Parathyroid adenoma (tissue), 2 donors: ENCODE data around the gene SPC25.

Experiments
- H2AFZ ChIP-seq: fragments of 300-600 bp; sonication (generic); one replicate; pipeline ENCODE4 v1.7.0; 2017; ENCODE audit warnings: antibody characterized with exemption, mild to moderate bottlenecking
- H3K27ac ChIP-seq: fragments of 300-600 bp; sonication (generic); one replicate; pipeline ENCODE4 v1.7.0; 2017
- H3K27me3 ChIP-seq: fragments of 300-600 bp; sonication (generic); one replicate; pipeline ENCODE4 v1.7.0; 2017; ENCODE audit warnings: low read length; ENCODE audit not compliant: control insufficient read depth, insufficient read depth
- H3K36me3 ChIP-seq: fragments of 300-600 bp; sonication (generic); one replicate; pipeline ENCODE4 v1.7.0; 2017; ENCODE audit warnings: low read length; ENCODE audit not compliant: control insufficient read depth, insufficient read depth
- H3K4me1 ChIP-seq: fragments of 300-600 bp; sonication (generic); one replicate; pipeline ENCODE4 v1.7.0; 2017; ENCODE audit warnings: control low read depth
- H3K4me2 ChIP-seq: fragments of 300-600 bp; sonication (generic); one replicate; pipeline ENCODE4 v1.7.0; 2017; ENCODE audit warnings: low read length
- H3K4me3 ChIP-seq: fragments of 300-600 bp; sonication (generic); one replicate; pipeline ENCODE4 v1.7.0; 2017; ENCODE audit warnings: low read depth, low read length
- H3K79me2 ChIP-seq: fragments of 300-600 bp; sonication (generic); one replicate; pipeline ENCODE4 v1.7.0; 2017; ENCODE audit warnings: control low read depth
- H3K9ac ChIP-seq: fragments of 300-600 bp; sonication (generic); one replicate; pipeline ENCODE4 v1.7.0; 2017; ENCODE audit warnings: mild to moderate bottlenecking
- H3K9me3 ChIP-seq: fragments of 300-600 bp; sonication (generic); one replicate; pipeline ENCODE4 v1.7.0; 2017; ENCODE audit warnings: low read length; ENCODE audit not compliant: control insufficient read depth
- CTCF ChIP-seq: fragments of 300-600 bp; sonication (generic); IDR thresholded peaks from one replicate; pipeline ENCODE4 v1.7.0; 2017; ENCODE audit warnings: antibody characterized with exemption, mild to moderate bottlenecking
- donor health status: primary hyperparathyroidism.

Gene SPC25

DNA sequence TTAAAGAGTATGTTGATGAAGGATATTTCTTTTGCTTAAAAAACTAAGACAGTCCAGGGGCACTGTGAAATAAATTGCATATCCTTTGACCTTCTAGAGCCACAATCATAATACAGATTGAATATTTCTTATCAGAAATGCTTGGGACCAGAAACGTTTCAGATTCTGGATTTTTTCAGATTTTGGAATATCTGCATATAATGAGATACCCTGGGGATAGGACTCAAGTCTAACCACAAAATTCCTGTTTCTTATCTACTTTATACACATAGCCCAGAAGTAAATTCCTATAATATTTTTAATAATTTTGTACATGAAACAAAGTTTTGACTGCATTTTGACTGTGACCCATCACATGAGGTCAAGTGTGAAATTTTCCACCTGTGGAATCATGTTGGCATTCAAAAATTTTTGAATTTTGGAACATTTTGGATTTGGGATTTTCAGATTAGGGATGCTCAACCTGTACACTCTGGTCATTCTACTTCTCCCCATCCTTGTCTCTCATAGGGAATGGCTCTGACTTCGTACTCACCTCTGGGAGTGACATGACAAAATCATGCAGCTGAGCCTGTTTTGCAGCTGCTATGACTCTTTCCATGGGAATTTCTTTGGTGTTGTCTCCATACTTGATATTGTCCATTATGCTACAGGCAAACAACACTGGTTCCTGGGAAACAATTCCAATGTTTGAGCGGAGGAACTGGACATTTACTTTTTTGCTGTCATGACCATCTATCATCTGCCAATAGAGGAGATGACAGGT, 36.6 kb upstream of the SPC25 start:
- no peak overlapping the region for H2AFZ ChIP-seq
- no peaks in the 10 kb centered on the region for H3K27me3 ChIP-seq
- H3K9me3 ChIP-seq, result no peaks in the 10 kb centered on the region
- no peak for TF ChIP-seq CTCF
- H3K27ac ChIP-seq, result no peak overlapping the region
- H3K9ac ChIP-seq, result no peak overlapping the region
- no peak overlapping the region for H3K4me2 ChIP-seq
- no peaks in the 10 kb centered on the region for H3K36me3 ChIP-seq
- H3K4me3 ChIP-seq, result no peak overlapping the region
- H3K79me2 ChIP-seq, result no peaks in the 10 kb centered on the region
- no peaks in the 10 kb centered on the region for H3K4me1 ChIP-seq

GRCh38 chr2:168920504-168921157, 30.4 kb upstream of the SPC25 start:
- Histone ChIP-seq H3K79me2 (no peaks in the 10 kb centered on the region), H3K27ac (no peak overlapping the region), H3K36me3 (no peaks in the 10 kb centered on the region), H3K4me3 (no peak overlapping the region), H3K4me2 (no peak overlapping the region), H3K4me1 (no peaks in the 10 kb centered on the region), H3K9me3 (no peaks in the 10 kb centered on the region), H3K9ac (no peak overlapping the region), H3K27me3 (no peaks in the 10 kb centered on the region), H2AFZ (no peak overlapping the region)
- peak; percentile 64 for TF ChIP-seq CTCF

GRCh38 chr2:168916331-168916675, 26.1 kb upstream of the SPC25 start:
- Histone ChIP-seq H3K27me3 (no peaks in the 10 kb centered on the region), H2AFZ (no peak overlapping the region), H3K27ac (no peak overlapping the region), H3K79me2 (no peaks in the 10 kb centered on the region), H3K4me1 (no peaks in the 10 kb centered on the region), H3K36me3 (no peaks in the 10 kb centered on the region), H3K4me3 (no peak overlapping the region), H3K9me3 (no peaks in the 10 kb centered on the region), H3K9ac (no peak overlapping the region), H3K4me2 (no peak overlapping the region)
- no peak for TF ChIP-seq CTCF

- no peak overlapping the region for H3K27ac ChIP-seq
- H3K79me2 ChIP-seq, result no peaks in the 10 kb centered on the region
- no peaks in the 10 kb centered on the region for H3K27me3 ChIP-seq
- no peak overlapping the region for H3K9ac ChIP-seq
- H3K4me2 ChIP-seq, result no peak overlapping the region
- no peak overlapping the region for H2AFZ ChIP-seq
- no peak overlapping the region for H3K4me3 ChIP-seq
- H3K4me1 ChIP-seq, result no peaks in the 10 kb centered on the region
- TF ChIP-seq CTCF, result no peak
- H3K9me3 ChIP-seq, result no peaks in the 10 kb centered on the region
- H3K36me3 ChIP-seq, result no peaks in the 10 kb centered on the region
These were observed 25.5 kb upstream of the SPC25 start for GRCh38 chr2:168915441-168916330.
